VCaP (cell line): Measurements from ENCODE around the gene FASTK.

ENCODE experiments used
- H3K27ac ChIP-seq: fragments of 450-650 bp; 2 replicates; pipeline ENCODE4 v1.5.1; 2017
- TF ChIP-seq, protein P1 (sequence below): fragments of 450-650 bp; conservative IDR thresholded peaks from 2 replicates; pipeline ENCODE4 v1.5.1; 2017; ENCODE audit warnings: mild to moderate bottlenecking, moderate library complexity

Gene FASTK

GRCh38 chr7:151076863-151077704 lies 3.5 kb downstream of the FASTK start:
- TF ChIP-seq, protein P1, sequence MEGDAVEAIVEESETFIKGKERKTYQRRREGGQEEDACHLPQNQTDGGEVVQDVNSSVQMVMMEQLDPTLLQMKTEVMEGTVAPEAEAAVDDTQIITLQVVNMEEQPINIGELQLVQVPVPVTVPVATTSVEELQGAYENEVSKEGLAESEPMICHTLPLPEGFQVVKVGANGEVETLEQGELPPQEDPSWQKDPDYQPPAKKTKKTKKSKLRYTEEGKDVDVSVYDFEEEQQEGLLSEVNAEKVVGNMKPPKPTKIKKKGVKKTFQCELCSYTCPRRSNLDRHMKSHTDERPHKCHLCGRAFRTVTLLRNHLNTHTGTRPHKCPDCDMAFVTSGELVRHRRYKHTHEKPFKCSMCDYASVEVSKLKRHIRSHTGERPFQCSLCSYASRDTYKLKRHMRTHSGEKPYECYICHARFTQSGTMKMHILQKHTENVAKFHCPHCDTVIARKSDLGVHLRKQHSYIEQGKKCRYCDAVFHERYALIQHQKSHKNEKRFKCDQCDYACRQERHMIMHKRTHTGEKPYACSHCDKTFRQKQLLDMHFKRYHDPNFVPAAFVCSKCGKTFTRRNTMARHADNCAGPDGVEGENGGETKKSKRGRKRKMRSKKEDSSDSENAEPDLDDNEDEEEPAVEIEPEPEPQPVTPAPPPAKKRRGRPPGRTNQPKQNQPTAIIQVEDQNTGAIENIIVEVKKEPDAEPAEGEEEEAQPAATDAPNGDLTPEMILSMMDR: peak; percentile 58
- peak overlapping the region; percentile 2; the same call in 1 of the 2 replicates for H3K27ac ChIP-seq

- no peak overlapping the region for H3K27ac ChIP-seq
- TF ChIP-seq, protein P1: no peak
These were observed 4.6 kb downstream of the FASTK start for GRCh38 chr7:151075978-151076426.

- TF ChIP-seq, protein P1: no peak
- H3K27ac ChIP-seq: no peak overlapping the region
These were observed 5.0 kb downstream of the FASTK start for GRCh38 chr7:151075662-151075971.

- TF ChIP-seq, protein P1: no peak
- H3K27ac ChIP-seq: no peak overlapping the region
These were observed 5.6 kb downstream of the FASTK start for GRCh38 chr7:151074817-151075661.

GRCh38 chr7:151073990-151074389 lies 6.6 kb downstream of the FASTK start:
- TF ChIP-seq, protein P1: no peak
- no peak overlapping the region for H3K27ac ChIP-seq

- TF ChIP-seq, protein P1: no peak
- no peak overlapping the region for H3K27ac ChIP-seq
These were observed 9.4 kb downstream of the FASTK start for GRCh38 chr7:151071032-151071866.
